SHP77 treated with DMSO at 0.1 percent for 48 hours (cell line): ENCODE data around the gene CBLC.
A peak's percentile ranks its signal among the peaks of the same experiment; 100 is the strongest.
"Not testable (repeated sequence)": the region's sequence is repeated elsewhere in the genome, so short reads cannot be mapped to it uniquely, and the experiment has no call there.

Source experiments
- DNase-seq: peaks from one replicate; lab custom pipeline; 2025; lab: John Stamatoyannopoulos, UW

Gene CBLC

GRCh38 chr19:44819246-44819832 lies 41.6 kb downstream of the CBLC start:
- no peak for DNase-seq

GRCh38 chr19:44820648-44821609 lies 43.2 kb downstream of the CBLC start:
- no peak for DNase-seq

- DNase-seq, result no peak
Observed at GRCh38 chr19:44822177-44822576, 44.5 kb downstream of the CBLC start.

DNA sequence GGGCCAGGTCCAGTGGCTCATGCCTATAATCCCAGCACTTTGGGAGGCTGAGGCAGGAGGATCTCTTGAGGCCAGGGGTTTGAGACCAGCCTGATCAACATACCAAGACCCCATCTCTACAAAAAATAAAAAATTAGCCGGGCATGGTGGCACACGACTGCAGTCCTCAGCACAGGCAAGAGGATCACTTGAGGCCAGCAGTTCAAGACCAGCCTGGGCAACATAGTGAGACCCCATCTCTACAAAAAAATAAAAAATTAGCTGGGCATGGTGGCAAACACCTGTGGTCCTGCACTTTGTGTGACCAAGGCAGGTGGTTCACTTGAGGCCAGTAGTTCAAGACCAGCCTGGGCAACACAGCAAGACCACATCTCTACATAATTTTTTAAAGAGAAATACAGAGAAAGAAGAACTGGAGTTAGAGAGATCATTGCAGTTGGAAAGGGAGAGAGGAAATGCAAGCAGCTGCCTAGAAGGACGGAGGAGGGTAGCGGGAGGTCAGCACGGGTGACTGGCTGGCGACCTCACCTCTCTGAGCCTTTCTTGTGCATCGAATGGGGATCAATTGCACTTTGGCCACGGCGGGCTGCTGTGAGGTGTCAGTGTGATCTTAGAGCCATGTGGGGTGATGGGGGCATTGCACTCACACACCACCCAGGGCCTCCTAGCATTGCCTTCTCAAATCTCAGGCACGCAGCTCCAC lies 45.1 kb downstream of the CBLC start:
- no peak for DNase-seq

- no peak for DNase-seq
Observed at GRCh38 chr19:44823373-44823698, 45.6 kb downstream of the CBLC start.

GRCh38 chr19:44824761-44825160 lies 47.1 kb downstream of the CBLC start:
- DNase-seq, result peak; percentile 89

DNA sequence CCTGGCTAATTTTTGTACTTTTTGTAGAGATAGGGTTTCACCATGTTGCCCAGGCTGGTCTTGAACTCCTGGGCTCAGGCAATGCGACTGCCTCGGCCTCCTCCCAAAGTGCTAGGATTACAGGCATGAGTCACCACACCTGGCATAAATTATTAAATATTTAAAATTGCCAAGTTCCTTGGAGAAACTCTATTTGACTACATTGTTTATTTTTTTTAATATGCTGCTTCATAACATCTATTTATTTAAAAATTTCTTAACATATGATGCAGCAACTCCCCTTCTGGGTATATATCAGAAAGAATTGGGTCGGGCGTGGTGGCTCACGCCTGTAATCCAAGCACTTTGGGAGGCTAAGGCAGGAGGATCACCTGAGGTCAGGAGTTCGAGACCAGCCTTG lies 55.2 kb downstream of the CBLC start:
- not testable (repeated sequence) for DNase-seq

- DNase-seq, result not testable (repeated sequence)
Observed at GRCh38 chr19:44834399-44834798, 56.7 kb downstream of the CBLC start.

- no peak for DNase-seq
Observed at GRCh38 chr19:44839276-44839675, 61.6 kb downstream of the CBLC start.

- no peak for DNase-seq
Observed at GRCh38 chr19:44840811-44841210, 63.1 kb downstream of the CBLC start.

DNA sequence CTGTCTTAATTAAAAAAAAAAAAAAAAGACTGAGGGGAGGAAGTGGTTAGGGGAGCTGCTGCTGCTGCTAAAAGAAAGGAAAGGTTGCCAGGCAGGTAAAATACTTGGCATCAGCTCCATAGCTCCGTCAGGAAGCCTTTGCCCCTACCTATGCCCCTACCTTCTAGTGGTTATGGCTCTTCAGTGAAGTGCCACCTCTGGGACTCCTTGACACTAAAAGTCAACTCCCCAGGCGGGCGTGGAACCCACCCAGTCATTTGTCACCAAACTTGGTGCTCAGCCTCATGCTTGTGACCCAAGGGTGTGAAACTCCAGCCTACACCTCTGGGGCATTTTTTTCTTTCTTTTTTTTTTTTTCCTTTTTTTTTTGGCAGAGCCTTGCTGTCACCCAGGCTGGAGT lies 63.5 kb downstream of the CBLC start:
- no peak for DNase-seq

DNA sequence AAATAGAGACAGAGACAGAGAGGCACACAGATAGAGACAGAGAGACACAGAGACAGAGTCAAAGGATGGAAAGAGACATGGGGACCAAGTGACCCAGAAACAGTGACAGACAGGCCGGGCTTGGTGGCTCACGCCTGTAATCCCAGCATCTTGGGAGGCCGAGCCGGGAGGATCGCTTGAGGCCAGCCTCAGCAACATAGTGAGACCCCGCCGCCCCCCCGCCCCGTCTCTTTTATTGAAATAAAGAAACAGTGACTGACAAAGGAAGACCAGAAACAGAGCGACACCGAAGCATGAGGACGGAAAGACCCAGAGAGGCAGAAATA lies 67.6 kb downstream of the CBLC start:
- no peak for DNase-seq

DNA sequence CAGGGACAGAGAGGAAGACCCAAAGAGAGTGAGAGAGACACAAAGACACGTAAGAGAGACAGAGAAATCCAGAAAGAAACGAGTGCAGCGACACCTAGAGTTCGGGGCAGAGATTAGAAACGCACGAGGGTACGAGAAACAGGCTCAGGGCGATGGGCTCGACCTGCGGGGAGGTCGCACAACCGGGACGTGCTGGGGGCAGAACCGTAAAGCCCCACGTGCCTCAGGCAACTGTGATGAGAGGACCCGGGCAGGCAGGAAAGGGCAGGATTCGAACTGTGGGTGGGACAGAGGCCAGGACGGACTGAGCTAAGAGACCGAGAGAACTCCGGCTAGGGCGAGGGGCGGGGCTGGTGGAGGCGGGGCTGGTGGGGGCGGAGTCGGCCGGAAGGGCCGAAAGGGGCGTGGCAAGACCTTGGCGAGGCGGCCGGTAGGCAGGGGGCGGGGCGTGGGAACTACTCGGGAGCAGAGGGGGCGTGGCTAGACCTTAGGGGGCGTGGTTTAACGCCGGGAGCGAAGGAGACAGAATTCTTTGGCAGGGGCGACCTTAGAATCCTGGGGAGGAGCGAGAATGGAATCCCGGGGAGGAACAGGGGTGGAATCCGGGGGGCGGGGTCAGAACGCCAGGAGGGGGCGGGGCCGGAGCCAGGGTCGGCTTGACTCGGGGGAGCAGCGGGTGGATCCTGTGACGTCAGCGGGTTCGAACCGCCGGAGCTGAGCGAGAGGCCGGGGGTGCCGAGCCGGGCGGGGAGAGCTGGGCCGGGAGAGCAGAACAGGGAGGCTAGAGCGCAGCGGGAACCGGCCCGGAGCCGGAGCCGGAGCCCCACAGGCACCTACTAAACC lies 68.1 kb downstream of the CBLC start, which contains the start of gene NECTIN2:
Gene NECTIN2, plus strand, starts transcription at position 686 of the 843 bp plus-strand sequence. CDS start 229 bp downstream, outside the sequence.
- DNase-seq, result peak; percentile 90

- DNase-seq, result no peak
Observed at GRCh38 chr19:44846455-44847143, 68.9 kb downstream of the CBLC start.

DNA sequence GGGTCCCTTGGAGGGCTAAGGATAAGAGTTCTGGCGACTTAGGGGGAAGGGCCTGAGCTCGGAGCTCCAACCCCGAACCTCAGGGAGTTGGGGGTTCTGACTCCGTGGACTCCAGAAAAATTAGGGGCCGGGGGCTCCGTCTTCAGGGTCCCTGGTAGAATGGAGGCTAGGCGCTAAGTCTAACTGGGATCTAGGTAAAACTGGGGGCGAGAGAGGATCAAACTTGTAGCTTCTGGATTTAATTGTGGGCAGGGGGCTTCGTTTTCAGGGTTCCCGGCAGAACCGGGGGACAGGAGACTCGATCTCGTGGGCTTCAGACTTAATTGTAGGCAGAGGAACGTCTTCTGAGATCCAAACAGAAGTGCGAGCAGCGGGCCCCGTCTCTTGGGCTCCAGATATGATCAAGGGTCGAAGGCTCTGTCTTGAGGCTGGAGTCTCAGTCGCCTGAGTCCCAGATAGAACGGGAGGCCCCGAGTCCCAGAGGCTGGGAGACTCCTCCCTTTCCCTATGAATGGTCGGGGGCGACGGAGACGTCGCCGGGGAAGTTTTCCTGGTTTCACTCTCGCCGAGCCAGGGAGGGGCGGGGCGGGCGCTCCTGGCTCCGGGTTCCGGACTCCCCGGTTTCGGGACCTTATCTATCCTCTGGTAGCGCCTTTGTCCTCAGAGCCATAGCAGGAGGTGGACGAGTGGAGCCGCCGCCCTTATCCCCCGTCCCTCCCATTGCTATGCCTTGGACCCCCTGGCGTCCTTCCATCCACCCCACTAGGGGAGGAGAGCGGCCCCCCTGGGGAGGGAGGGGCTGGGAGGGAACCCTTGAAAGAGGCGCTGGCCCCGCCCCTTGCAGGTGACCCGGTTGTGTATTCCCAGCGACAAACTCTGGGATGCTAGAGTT lies 69.7 kb downstream of the CBLC start:
- DNase-seq, result no peak

DNA sequence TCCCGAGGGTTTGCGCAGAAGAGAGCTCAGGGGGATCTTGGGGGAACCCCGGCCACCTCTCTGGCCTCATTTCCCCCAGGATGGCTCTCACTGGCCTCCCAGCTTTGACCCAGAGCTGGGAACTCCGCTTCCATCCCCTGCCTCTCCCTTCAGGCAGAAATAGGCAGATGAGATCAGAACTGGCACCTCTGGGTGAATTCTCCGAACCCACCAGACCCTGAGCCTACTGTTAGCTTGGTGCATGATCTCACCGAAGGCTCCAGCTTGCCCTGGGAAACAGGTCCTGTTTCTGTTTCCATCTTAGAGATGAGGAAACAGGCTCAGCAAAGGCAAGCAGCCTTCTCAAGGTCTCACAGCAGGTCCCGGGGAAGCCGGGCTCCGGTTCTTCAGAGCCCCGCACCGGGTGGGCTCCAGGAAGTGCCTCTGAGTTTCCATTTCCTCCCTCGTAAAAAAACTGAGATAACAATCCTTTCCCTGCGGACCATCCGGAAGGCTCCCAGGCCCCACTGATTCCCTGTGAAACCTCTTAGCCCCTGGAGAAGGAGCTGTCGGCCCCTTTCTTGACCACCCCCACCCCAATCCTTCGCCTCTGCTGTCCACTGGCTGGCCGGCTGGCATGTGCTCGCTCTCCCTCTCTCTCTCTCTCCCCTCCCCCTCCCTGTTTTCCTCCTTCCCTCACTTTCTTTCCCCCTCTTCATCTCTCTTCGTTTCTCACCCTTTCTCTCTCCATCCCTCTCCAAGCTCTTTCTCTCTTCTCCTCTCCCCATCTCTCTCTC lies 70.5 kb downstream of the CBLC start:
- no peak for DNase-seq

DNA sequence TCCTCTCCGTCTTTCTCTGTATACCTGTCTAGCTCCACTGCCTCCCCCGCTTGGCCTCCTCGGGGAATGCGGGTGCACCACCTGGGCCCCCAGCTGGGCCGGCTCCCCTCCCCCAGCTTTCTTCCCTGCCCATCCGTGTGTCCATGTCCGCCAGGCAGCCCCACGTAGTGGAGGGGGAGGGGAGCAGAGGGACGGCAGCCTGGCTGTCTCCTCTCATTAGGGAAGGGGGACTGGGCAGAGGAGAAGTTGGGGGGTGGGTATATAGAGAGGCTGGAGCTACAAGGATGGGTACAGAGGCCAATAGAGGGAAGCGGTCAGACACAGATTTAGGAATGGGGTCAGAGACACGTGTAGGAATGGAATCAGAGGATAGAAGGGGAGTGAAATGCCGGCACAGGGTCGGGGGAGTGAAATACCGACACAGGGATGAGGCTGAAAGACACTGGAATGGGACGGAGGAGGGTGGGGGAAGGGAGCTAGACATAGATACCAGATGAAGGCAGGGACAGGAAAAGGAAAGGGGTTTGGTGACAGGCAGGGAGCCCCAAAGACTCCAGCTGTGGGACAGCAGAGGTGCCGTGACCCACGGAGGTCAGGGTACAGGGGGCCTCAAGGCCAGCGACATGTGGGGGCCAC lies 71.2 kb downstream of the CBLC start:
- no peak for DNase-seq
